ENCODE data around the gene DSC3. TPM values are rescaled to one million over a fixed set of nuclear protein-coding genes. Genes with fewer than 3 reads are reported as not detected.

The DSC3 gene
- total RNA-seq, 1 donor = under 0.01 TPM

- Histone ChIP-seq H3K79me2 (ENCODE audit: insufficient read depth, low read length) (no peaks in the 10 kb centered on the region), H4K20me1 (ENCODE audit: insufficient read depth, low read length) (no peaks in the 10 kb centered on the region), H3K4me2 (ENCODE audit: insufficient read depth, low read length) (no peak overlapping the region), H3K36me3 (ENCODE audit: insufficient read depth, low read length) (no peaks in the 10 kb centered on the region), H2AFZ (ENCODE audit: low read length) (no peak overlapping the region), H3K9me3 (ENCODE audit: low read depth, low read length) (no peaks in the 10 kb centered on the region), H3K4me3 (ENCODE audit: insufficient read depth, low read length) (no peak overlapping the region), H3K27me3 (ENCODE audit: insufficient read depth, low read length) (no peaks in the 10 kb centered on the region), H3K4me1 (ENCODE audit: insufficient read depth, low read length) (no peaks in the 10 kb centered on the region), H3K27ac (ENCODE audit: low read depth, low read length) (no peak overlapping the region)
- TF ChIP-seq CTCF (IDR thresholded peaks at IDR 0.05; ENCODE audit: extremely low read depth, low read depth, low read length) = no peak
- no peak for DNase-seq (ENCODE audit: insufficient read length, low spot score, missing footprints)
Observed at GRCh38 chr18:30992231-30992630, 50.3 kb downstream of the DSC3 start.

GRCh38 chr18:30991397-30991796 is 51.1 kb downstream of the DSC3 start:
- H3K27me3 ChIP-seq (ENCODE audit: insufficient read depth, low read length) = no peaks in the 10 kb centered on the region
- no peak overlapping the region for H2AFZ ChIP-seq (ENCODE audit: low read length)
- no peaks in the 10 kb centered on the region for H3K36me3 ChIP-seq (ENCODE audit: insufficient read depth, low read length)
- H3K4me3 ChIP-seq (ENCODE audit: insufficient read depth, low read length) = no peak overlapping the region
- no peak for DNase-seq (ENCODE audit: insufficient read length, low spot score, missing footprints)
- no peaks in the 10 kb centered on the region for H3K9me3 ChIP-seq (ENCODE audit: low read depth, low read length)
- H3K79me2 ChIP-seq (ENCODE audit: insufficient read depth, low read length) = no peaks in the 10 kb centered on the region
- no peaks in the 10 kb centered on the region for H4K20me1 ChIP-seq (ENCODE audit: insufficient read depth, low read length)
- no peaks in the 10 kb centered on the region for H3K4me1 ChIP-seq (ENCODE audit: insufficient read depth, low read length)
- no peak overlapping the region for H3K27ac ChIP-seq (ENCODE audit: low read depth, low read length)
- TF ChIP-seq CTCF (IDR thresholded peaks at IDR 0.05; ENCODE audit: extremely low read depth, low read depth, low read length) = no peak
- H3K4me2 ChIP-seq (ENCODE audit: insufficient read depth, low read length) = no peak overlapping the region

- Histone ChIP-seq H3K79me2 (ENCODE audit: insufficient read depth, low read length) (no peaks in the 10 kb centered on the region), H3K27ac (ENCODE audit: low read depth, low read length) (no peak overlapping the region), H3K27me3 (ENCODE audit: insufficient read depth, low read length) (no peaks in the 10 kb centered on the region), H2AFZ (ENCODE audit: low read length) (no peak overlapping the region), H4K20me1 (ENCODE audit: insufficient read depth, low read length) (no peaks in the 10 kb centered on the region), H3K9me3 (ENCODE audit: low read depth, low read length) (no peaks in the 10 kb centered on the region), H3K4me1 (ENCODE audit: insufficient read depth, low read length) (no peaks in the 10 kb centered on the region), H3K4me3 (ENCODE audit: insufficient read depth, low read length) (no peak overlapping the region), H3K36me3 (ENCODE audit: insufficient read depth, low read length) (no peaks in the 10 kb centered on the region), H3K4me2 (ENCODE audit: insufficient read depth, low read length) (no peak overlapping the region)
- TF ChIP-seq CTCF (IDR thresholded peaks at IDR 0.05; ENCODE audit: extremely low read depth, low read depth, low read length) = no peak
- DNase-seq (ENCODE audit: insufficient read length, low spot score, missing footprints) = no peak
Observed at GRCh38 chr18:30989141-30989540, 53.4 kb downstream of the DSC3 start.

GRCh38 chr18:30988440-30988839 is 54.1 kb downstream of the DSC3 start:
- Histone ChIP-seq H3K27me3 (ENCODE audit: insufficient read depth, low read length) (no peaks in the 10 kb centered on the region), H2AFZ (ENCODE audit: low read length) (no peak overlapping the region), H3K4me2 (ENCODE audit: insufficient read depth, low read length) (no peak overlapping the region), H3K4me3 (ENCODE audit: insufficient read depth, low read length) (no peak overlapping the region), H3K36me3 (ENCODE audit: insufficient read depth, low read length) (no peaks in the 10 kb centered on the region), H3K27ac (ENCODE audit: low read depth, low read length) (no peak overlapping the region), H3K9me3 (ENCODE audit: low read depth, low read length) (no peaks in the 10 kb centered on the region), H3K4me1 (ENCODE audit: insufficient read depth, low read length) (no peaks in the 10 kb centered on the region), H3K79me2 (ENCODE audit: insufficient read depth, low read length) (no peaks in the 10 kb centered on the region), H4K20me1 (ENCODE audit: insufficient read depth, low read length) (no peaks in the 10 kb centered on the region)
- TF ChIP-seq CTCF (IDR thresholded peaks at IDR 0.05; ENCODE audit: extremely low read depth, low read depth, low read length) = no peak
- DNase-seq (ENCODE audit: insufficient read length, low spot score, missing footprints) = no peak

Measured in osteoblast (primary cell).